Peyer's patch (tissue), 4 donors: ENCODE results near the gene FDX1.

Experiments used
- POLR2A ChIP-seq, 2 donors: fragments of 450-650 bp; IDR thresholded peaks; one replicate each; pipeline ENCODE4 v1.5.1; 2017; ENCODE audit warnings: antibody characterized with exemption in 2 of 2, mild to moderate bottlenecking in 2 of 2, moderate library complexity in 2 of 2
- TF ChIP-seq, protein P1 (sequence below), 6 experiments: fragments of 450-650 bp in 4 of 6; fragments of 200-600 bp in 2 of 6; sonication (generic) in 1 of 6; IDR thresholded peaks; one replicate each; pipeline ENCODE4 v1.5.1; 2017 to 2019; ENCODE audit warnings: antibody characterized with exemption in 6 of 6, mild to moderate bottlenecking in 3 of 6, moderate library complexity in 1 of 6

DNA sequence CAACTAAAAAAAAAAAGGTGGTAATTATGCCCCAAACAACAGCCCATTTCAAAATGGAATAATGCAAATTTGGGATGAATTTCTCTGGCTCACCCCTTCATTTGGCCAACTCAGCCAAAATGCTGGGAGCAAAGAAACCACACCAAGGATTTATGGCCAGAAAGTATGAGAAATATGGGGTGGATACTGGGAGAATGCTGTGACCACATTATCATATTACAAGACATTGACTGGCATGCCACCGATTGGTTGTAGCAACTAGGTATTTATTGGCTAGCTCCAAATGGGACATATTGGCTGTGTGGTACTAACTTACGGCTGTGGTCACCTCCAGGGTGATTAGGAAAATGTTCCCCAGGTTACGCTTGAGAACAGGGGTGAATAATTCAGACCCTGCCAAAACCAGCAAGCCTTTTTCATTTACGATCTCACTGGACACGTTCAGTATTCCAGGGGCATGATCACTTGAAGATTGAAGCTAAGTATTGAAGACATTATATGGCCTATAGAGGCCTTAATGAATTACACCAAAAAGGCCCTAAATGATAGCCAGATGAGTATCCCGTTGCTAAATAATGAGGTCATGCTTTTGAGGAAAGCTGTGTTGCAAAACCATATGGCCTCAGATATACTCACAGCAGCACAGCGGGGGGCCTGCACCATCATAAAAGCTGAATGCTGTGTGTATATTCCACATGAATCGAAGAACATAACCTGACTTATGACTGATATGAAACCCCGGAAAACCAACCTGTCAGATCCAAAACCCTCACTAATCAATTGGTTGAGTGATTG, 3.8 kb upstream of the FDX1 start:
- TF ChIP-seq, protein P1, sequence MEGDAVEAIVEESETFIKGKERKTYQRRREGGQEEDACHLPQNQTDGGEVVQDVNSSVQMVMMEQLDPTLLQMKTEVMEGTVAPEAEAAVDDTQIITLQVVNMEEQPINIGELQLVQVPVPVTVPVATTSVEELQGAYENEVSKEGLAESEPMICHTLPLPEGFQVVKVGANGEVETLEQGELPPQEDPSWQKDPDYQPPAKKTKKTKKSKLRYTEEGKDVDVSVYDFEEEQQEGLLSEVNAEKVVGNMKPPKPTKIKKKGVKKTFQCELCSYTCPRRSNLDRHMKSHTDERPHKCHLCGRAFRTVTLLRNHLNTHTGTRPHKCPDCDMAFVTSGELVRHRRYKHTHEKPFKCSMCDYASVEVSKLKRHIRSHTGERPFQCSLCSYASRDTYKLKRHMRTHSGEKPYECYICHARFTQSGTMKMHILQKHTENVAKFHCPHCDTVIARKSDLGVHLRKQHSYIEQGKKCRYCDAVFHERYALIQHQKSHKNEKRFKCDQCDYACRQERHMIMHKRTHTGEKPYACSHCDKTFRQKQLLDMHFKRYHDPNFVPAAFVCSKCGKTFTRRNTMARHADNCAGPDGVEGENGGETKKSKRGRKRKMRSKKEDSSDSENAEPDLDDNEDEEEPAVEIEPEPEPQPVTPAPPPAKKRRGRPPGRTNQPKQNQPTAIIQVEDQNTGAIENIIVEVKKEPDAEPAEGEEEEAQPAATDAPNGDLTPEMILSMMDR (IDR thresholded peaks at IDR 0.05): no peak
- no peak for TF ChIP-seq POLR2A (IDR thresholded peaks at IDR 0.05)
